ENCODE measurements around the gene ZNF587B. TPM values are rescaled to one million over a fixed set of nuclear protein-coding genes. Genes with fewer than 3 reads are reported as not detected.
A peak's percentile ranks its signal among the peaks of the same experiment; 100 is the strongest.
"Not testable (repeated sequence)": the region's sequence is repeated elsewhere in the genome, so short reads cannot be mapped to it uniquely, and the experiment has no call there.

The ZNF587B gene
- total RNA-seq, 4 donors from 2014 or later = 12.7 to 39.0 (median 19.0) TPM

GRCh38 chr19:57802269-57802668 lies 27.8 kb upstream of the ZNF587B start:
- no peak for TF ChIP-seq CTCF (IDR thresholded peaks at IDR 0.05)
- ATAC-seq (ENCODE audit: low FRiP score) = no peak

GRCh38 chr19:57803265-57803593 lies 26.9 kb upstream of the ZNF587B start:
- DNase-seq (ENCODE audit: low spot score) = no peak
- no peak for TF ChIP-seq CTCF (IDR thresholded peaks at IDR 0.05)
- ATAC-seq (ENCODE audit: low FRiP score) = no peak

More at GRCh38 chr19:57802269-57802668, 27.8 kb upstream of the ZNF587B start:
- DNase-seq (ENCODE audit: low spot score) = no peak

GRCh38 chr19:57803594-57804325 lies 26.3 kb upstream of the ZNF587B start:
- DNase-seq (ENCODE audit: low spot score) (no peak), ATAC-seq (ENCODE audit: low FRiP score) (peak; percentile 50)
- no peak for TF ChIP-seq CTCF (IDR thresholded peaks at IDR 0.05)

GRCh38 chr19:57807541-57807940 lies 22.6 kb upstream of the ZNF587B start:
- TF ChIP-seq CTCF (IDR thresholded peaks at IDR 0.05) = no peak
- DNase-seq (ENCODE audit: low spot score) (no peak), ATAC-seq (ENCODE audit: low FRiP score) (no peak)

GRCh38 chr19:57810410-57811295 lies 19.4 kb upstream of the ZNF587B start:
- ATAC-seq (ENCODE audit: low FRiP score); DNase-seq (ENCODE audit: low spot score): not testable (repeated sequence)

- TF ChIP-seq CTCF (IDR thresholded peaks at IDR 0.05) = no peak
- DNase-seq (ENCODE audit: low spot score) (no peak), ATAC-seq (ENCODE audit: low FRiP score) (no peak)
Observed at GRCh38 chr19:57812226-57812625, 17.9 kb upstream of the ZNF587B start.

- not testable (repeated sequence) for DNase-seq (ENCODE audit: low spot score); ATAC-seq (ENCODE audit: low FRiP score)
Observed at GRCh38 chr19:57812975-57813820, 16.9 kb upstream of the ZNF587B start.

Measured in omental fat pad (tissue), 4 donors.